H1 (cell line): ENCODE data around the gene IMP3. TPM values are rescaled to one million over a fixed set of nuclear protein-coding genes. Genes with fewer than 3 reads are reported as not detected.

Experiments used
- CREB1 ChIP-seq: IDR thresholded peaks from 2 replicates; pipeline ENCODE4 v1.6.1; 2012; ENCODE audit warnings: inconsistent platforms
- EP300 ChIP-seq, 2 experiments: IDR thresholded peaks; 1 replicate in 1 of 2; 2 replicates in 1 of 2; pipeline ENCODE4 v1.6.1; 2011 to 2012; ENCODE audit warnings: low read depth in 2 of 2, low read length in 2 of 2, mild to moderate bottlenecking in 2 of 2, borderline replicate concordance in 1 of 2, inconsistent platforms in 1 of 2, moderate library complexity in 1 of 2
- EZH2 ChIP-seq: fragments of 200-600 bp; sonication (generic); IDR thresholded peaks from 2 replicates; pipeline ENCODE4 v1.7.1; 2012; ENCODE audit warnings: low read depth, mild to moderate bottlenecking, moderate library complexity, low read length, inconsistent platforms; ENCODE audit not compliant: severe bottlenecking
- FOSL1 ChIP-seq: IDR thresholded peaks from 2 replicates; pipeline ENCODE4 v1.6.1; 2011; ENCODE audit warnings: mild to moderate bottlenecking, low read depth, low read length, moderate library complexity; ENCODE audit not compliant: insufficient read depth
- KDM1A ChIP-seq: fragments of 200-600, 300-600 bp; sonication (generic); IDR thresholded peaks from 2 replicates; pipeline ENCODE4 v1.7.1; 2016; ENCODE audit warnings: mild to moderate bottlenecking, low read length, borderline replicate concordance
- POLR2A ChIP-seq, 2 experiments: IDR thresholded peaks; 1 replicate in 1 of 2; 2 replicates in 1 of 2; pipeline ENCODE4 v1.6.1; 2011; ENCODE audit warnings: low read depth in 2 of 2, low read length in 2 of 2, mild to moderate bottlenecking in 2 of 2; ENCODE audit errors: control extremely low read depth in 1 of 2
- RXRA ChIP-seq: IDR thresholded peaks from 2 replicates; pipeline ENCODE4 v1.6.1; 2011; ENCODE audit warnings: low read depth, mild to moderate bottlenecking, low read length, moderate library complexity; ENCODE audit not compliant: insufficient read depth
- SIX5 ChIP-seq: IDR thresholded peaks from 2 replicates; pipeline ENCODE4 v1.6.1; 2011; ENCODE audit warnings: mild to moderate bottlenecking, low read depth, low read length
- polyA plus RNA-seq, 7 experiments: library from polyadenylated mRNA; depleted of rRNA in 3 of 7; stranded (reverse) in 5 of 7; unstranded in 2 of 7; fragments of >200 nt in 5 of 7; fragments of 200-250 nt in 2 of 7; gene quantifications; 1 replicate in 5 of 7; 2 replicates in 1 of 7; 4 replicates in 1 of 7; pipeline versions ENCODE4 v1.2.1 to v1.2.3, GENCODE V29; 2011 to 2013; ENCODE audit warnings: missing spikeins in 2 of 7, mixed read lengths in 2 of 7
- total RNA-seq: library from RNA; stranded (reverse); fragmentation: NEBNext Ultra II Directional; extraction: Animal tissue kit (Norgen Biotek cat#: 25700); gene quantifications from 2 replicates; pipeline ENCODE4 v1.2.1, GENCODE V29; 2021

IMP3 gene
- total and polyA plus RNA-seq, 2 of the 8 experiments (the other 6 are each of a cell fraction or from before 2014, with no cell fraction given) = 114 to 273 TPM

DNA sequence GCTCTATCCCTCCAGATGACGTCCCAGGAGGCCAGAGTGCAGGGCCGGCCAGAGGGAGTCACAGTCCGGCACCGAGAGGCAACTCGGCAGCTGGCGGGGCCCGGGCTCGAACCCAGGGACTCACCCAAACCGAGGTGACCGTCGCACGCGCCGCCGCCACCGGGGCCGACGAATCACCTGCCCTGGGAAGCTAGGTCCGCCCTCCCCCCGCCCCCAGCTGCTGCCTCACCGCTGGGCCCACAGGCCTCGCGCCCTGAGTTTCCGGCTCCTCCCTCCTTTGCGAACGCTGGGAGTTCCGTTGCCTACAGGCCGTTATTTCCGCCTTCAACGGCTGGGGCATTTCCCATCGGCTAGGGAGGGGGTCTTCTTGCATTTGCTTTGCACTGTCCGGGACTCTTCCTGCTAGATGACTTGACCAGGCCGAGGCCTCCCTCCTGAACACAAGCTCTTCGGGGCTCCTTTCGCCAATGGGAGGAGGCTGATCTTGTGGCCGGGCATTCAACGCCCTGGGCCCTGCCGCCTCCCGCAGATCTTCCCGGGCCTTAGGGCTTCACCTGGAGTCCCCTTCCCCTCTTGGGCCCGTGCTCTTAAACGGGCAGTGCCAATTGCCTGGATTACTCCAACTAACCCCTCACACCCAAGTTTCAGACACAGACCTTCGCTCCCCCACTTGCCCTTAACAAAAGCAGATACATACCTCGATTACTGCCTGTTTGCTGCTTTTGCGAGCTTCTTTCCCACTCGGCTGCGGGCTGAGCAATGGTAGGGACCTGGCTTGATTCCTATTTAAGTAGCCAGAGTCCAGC, 14.3 kb downstream of the IMP3 start, which contains the start of gene SNUPN (continued):
- no peak for TF ChIP-seq EP300 (IDR thresholded peaks at IDR 0.05; ENCODE audit: borderline replicate concordance in 1 of 2, low read depth in 2 of 2, low read length in 2 of 2)
- no peak for TF ChIP-seq FOSL1
- no peak for TF ChIP-seq SIX5
- TF ChIP-seq CREB1 = no peak; the same call in 1 of the 2 replicates
- TF ChIP-seq EZH2 = no peak
- no peak for TF ChIP-seq RXRA
- no peak; the same call in 1 of the 2 replicates for TF ChIP-seq KDM1A
- no peak for TF ChIP-seq POLR2A (IDR thresholded peaks at IDR 0.05; ENCODE audit: control extremely low read depth in 1 of 2, low read depth in 2 of 2, low read length in 2 of 2)
